Hepatocyte (in vitro differentiated cells): ENCODE measurements around the gene SKIC2. TPM values are rescaled to one million over a fixed set of nuclear protein-coding genes. Genes with fewer than 3 reads are reported as not detected.

Experiments used
- DNase-seq: peaks from one replicate; pipeline ENCODE4 v3.0.0-alpha.2; 2016; ENCODE audit warnings: low spot score
- H2AFZ ChIP-seq: fragments of 200-600 bp; sonication (generic); 2 replicates; pipeline ENCODE4 v1.6.0; 2016; ENCODE audit warnings: antibody characterized with exemption, mild to moderate bottlenecking
- H3K27ac ChIP-seq: fragments of 200-600 bp; sonication (generic); 2 replicates; pipeline ENCODE4 v1.5.1; 2016; ENCODE audit warnings: mild to moderate bottlenecking
- H3K27me3 ChIP-seq: fragments of 200-600 bp; sonication (generic); 2 replicates; pipeline ENCODE4 v1.6.1; 2016
- H3K36me3 ChIP-seq: fragments of 200-600 bp; sonication (generic); replicated peaks from 2 replicates; pipeline ENCODE4 v1.5.1; 2016; ENCODE audit warnings: low read depth; ENCODE audit not compliant: insufficient read depth
- H3K4me1 ChIP-seq: fragments of 200-600 bp; sonication (generic); 2 replicates; pipeline ENCODE4 v1.5.1; 2016; ENCODE audit warnings: mild to moderate bottlenecking, moderate library complexity; ENCODE audit not compliant: insufficient read depth
- H3K4me2 ChIP-seq: fragments of 200-600 bp; sonication (generic); 2 replicates; pipeline ENCODE4 v1.6.0; 2016
- H3K4me3 ChIP-seq: fragments of 200-600 bp; sonication (generic); 2 replicates; pipeline ENCODE4 v1.5.1; 2016; ENCODE audit warnings: mild to moderate bottlenecking
- H3K79me2 ChIP-seq: fragments of 200-600 bp; sonication (generic); 2 replicates; pipeline ENCODE4 v1.6.0; 2017; ENCODE audit warnings: mild to moderate bottlenecking
- H3K9me2 ChIP-seq: fragments of 200-600 bp; sonication (generic); replicated peaks from 2 replicates; pipeline ENCODE4 v1.6.0; 2017; ENCODE audit warnings: mild to moderate bottlenecking; ENCODE audit not compliant: insufficient read depth
- H3K9me3 ChIP-seq: fragments of 200-600 bp; sonication (generic); 2 replicates; pipeline ENCODE4 v1.5.1; 2016; ENCODE audit warnings: low read depth, mild to moderate bottlenecking
- H4K20me1 ChIP-seq: fragments of 200-600 bp; sonication (generic); 2 replicates; pipeline ENCODE4 v1.6.0; 2016; ENCODE audit warnings: mild to moderate bottlenecking; ENCODE audit not compliant: insufficient read depth, poor library complexity, severe bottlenecking
- EZH2 ChIP-seq: fragments of 200-600 bp; sonication (generic); IDR thresholded peaks from 2 replicates; pipeline ENCODE4 v1.6.1; 2016; ENCODE audit warnings: antibody characterized with exemption, mild to moderate bottlenecking, borderline replicate concordance
- EZH2phosphoT487 ChIP-seq: fragments of 200-600 bp; sonication (generic); IDR thresholded peaks from one replicate; pipeline ENCODE4 v1.6.1; 2018; ENCODE audit warnings: antibody characterized with exemption, mild to moderate bottlenecking, low read depth, moderate library complexity; ENCODE audit not compliant: unreplicated experiment, severe bottlenecking
- WGBS: methylation state at CpG from one replicate; pipeline ENCODE4 v1.1.6; 2016; ENCODE audit warnings: low lambda C conversion rate; ENCODE audit errors: missing lambda C conversion rate; 5-methylcytosine and 5-hydroxymethylcytosine counted together
- polyA plus RNA-seq: library from polyadenylated mRNA; unstranded; fragments of >200 nt; fragmentation: Nextera tagmentation; extraction: Ambion mirVana; gene quantifications from 2 replicates; pipeline ENCODE4 v1.2.1, GENCODE V29; 2016
- total RNA-seq: library from RNA; depleted of rRNA; stranded (reverse); fragments of >200 nt; gene quantifications from 2 replicates; pipeline ENCODE4 v1.2.3, GENCODE V29; 2014
- TF ChIP-seq, protein P1 (sequence below): fragments of 200-600 bp; sonication (generic); IDR thresholded peaks from 2 replicates; pipeline ENCODE4 v1.5.1; 2016; ENCODE audit warnings: antibody characterized with exemption, mild to moderate bottlenecking; ENCODE audit not compliant: poor library complexity

The SKIC2 gene
- total and polyA plus RNA-seq, 2 experiments from 2014 or later, result 53.2 to 64.3 TPM

DNA sequence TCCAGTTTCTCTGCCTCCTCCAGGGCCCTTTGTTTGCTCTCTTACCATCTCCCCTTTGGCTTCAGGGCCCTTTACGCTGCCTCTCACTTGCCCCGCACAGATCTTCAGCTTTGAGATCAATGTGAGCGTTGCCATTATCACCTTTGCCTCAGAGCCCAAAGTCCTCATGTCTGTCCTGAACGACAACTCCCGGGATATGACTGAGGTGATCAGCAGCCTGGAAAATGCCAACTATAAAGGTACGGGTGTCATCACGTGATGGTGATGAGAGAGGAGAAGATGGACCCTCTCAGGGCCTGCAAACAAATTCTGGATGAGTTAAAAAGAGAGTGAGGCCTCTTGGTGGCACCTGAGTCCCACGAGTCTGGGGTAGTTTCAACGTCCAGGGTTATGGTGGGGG, 23.2 kb upstream of the SKIC2 start:
- Histone ChIP-seq H3K36me3 (no peaks in the 10 kb centered on the region), H3K27ac (no peak overlapping the region), H3K4me2 (no peak overlapping the region), H3K4me1 (peaks cover 5% of the 10 kb centered on the region), H3K79me2 (no peaks in the 10 kb centered on the region), H3K9me3 (no peaks in the 10 kb centered on the region), H3K4me3 (no peak overlapping the region), H3K9me2 (no peaks in the 10 kb centered on the region), H2AFZ (no peak overlapping the region), H4K20me1 (no peaks in the 10 kb centered on the region), H3K27me3 (no peaks in the 10 kb centered on the region)
- no peak for DNase-seq
- WGBS, result 82% methylated on average over 9 of the region's 9 CpGs
- TF ChIP-seq EZH2phosphoT487 (no peak), EZH2 (no peak)
- TF ChIP-seq, protein P1, sequence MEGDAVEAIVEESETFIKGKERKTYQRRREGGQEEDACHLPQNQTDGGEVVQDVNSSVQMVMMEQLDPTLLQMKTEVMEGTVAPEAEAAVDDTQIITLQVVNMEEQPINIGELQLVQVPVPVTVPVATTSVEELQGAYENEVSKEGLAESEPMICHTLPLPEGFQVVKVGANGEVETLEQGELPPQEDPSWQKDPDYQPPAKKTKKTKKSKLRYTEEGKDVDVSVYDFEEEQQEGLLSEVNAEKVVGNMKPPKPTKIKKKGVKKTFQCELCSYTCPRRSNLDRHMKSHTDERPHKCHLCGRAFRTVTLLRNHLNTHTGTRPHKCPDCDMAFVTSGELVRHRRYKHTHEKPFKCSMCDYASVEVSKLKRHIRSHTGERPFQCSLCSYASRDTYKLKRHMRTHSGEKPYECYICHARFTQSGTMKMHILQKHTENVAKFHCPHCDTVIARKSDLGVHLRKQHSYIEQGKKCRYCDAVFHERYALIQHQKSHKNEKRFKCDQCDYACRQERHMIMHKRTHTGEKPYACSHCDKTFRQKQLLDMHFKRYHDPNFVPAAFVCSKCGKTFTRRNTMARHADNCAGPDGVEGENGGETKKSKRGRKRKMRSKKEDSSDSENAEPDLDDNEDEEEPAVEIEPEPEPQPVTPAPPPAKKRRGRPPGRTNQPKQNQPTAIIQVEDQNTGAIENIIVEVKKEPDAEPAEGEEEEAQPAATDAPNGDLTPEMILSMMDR, result no peak

DNA sequence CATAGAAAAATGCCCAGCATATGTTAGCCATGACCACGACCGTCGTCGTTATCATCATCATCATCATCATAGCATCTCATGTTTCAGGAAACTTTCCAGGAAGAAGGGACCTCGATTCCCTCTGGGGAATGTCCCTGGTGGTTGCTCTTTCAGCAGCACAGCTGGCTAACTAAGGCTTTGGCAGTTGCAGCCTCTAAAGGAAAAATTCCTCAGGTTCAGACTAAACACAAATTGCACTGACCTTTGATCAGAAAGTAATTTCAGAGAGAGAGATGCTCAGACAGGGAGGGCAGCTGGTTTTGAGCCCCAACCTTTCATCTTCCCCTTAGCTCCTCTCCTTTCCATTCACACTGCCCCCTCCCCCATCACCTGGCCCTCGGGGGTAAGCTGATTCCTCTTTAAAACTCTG, 18.7 kb upstream of the SKIC2 start:
- WGBS, result 15% methylated on average over 6 of the region's 6 CpGs
- Histone ChIP-seq H3K79me2 (no peaks in the 10 kb centered on the region), H3K9me2 (no peaks in the 10 kb centered on the region), H2AFZ (no peak overlapping the region), H3K4me3 (no peak overlapping the region), H3K4me1 (peaks cover 15% of the 10 kb centered on the region), H3K36me3 (no peaks in the 10 kb centered on the region), H3K4me2 (no peak overlapping the region), H3K27ac (peak overlapping the region; percentile 80), H4K20me1 (no peaks in the 10 kb centered on the region), H3K27me3 (no peaks in the 10 kb centered on the region), H3K9me3 (no peaks in the 10 kb centered on the region)
- peak; percentile 57 for DNase-seq
- no peak for TF ChIP-seq EZH2phosphoT487
- TF ChIP-seq, protein P1, result no peak
- no peak for TF ChIP-seq EZH2

DNA sequence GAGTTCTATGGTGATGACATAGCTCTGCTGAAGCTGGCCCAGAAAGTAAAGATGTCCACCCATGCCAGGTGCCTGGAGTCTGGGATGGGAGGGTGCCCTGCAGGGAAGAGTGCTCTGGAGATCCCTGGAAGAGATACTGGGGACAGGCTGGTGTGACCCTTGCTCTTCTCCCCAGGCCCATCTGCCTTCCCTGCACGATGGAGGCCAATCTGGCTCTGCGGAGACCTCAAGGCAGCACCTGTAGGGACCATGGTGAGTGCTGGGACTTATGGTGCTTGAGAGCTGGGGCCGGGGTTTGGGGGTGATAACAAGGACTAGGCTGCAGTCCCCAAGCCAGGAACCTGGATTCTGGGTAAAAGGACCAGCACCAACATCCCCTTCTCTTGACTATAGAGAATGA, 15.2 kb upstream of the SKIC2 start:
- H2AFZ ChIP-seq, result no peak overlapping the region
- no peaks in the 10 kb centered on the region for H4K20me1 ChIP-seq
- no peak overlapping the region for H3K27ac ChIP-seq
- H3K27me3 ChIP-seq, result no peaks in the 10 kb centered on the region
- 85% methylated on average over 3 of the region's 3 CpGs for WGBS
- no peaks in the 10 kb centered on the region for H3K36me3 ChIP-seq
- no peak for TF ChIP-seq EZH2
- TF ChIP-seq, protein P1, result no peak
- TF ChIP-seq EZH2phosphoT487, result no peak
- no peak for DNase-seq
- no peak overlapping the region for H3K4me3 ChIP-seq
- no peaks in the 10 kb centered on the region for H3K9me2 ChIP-seq
- H3K4me1 ChIP-seq, result peaks cover 23% of the 10 kb centered on the region
- no peak overlapping the region for H3K4me2 ChIP-seq
- H3K9me3 ChIP-seq, result no peaks in the 10 kb centered on the region
- peaks cover 4% of the 10 kb centered on the region for H3K79me2 ChIP-seq

DNA sequence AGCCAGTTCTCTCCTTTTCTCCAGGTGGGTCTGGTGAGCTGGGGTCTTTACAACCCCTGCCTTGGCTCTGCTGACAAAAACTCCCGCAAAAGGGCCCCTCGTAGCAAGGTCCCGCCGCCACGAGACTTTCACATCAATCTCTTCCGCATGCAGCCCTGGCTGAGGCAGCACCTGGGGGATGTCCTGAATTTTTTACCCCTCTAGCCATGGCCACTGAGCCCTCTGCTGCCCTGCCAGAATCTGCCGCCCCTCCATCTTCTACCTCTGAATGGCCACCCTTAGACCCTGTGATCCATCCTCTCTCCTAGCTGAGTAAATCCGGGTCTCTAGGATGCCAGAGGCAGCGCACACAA, 13.8 kb upstream of the SKIC2 start:
- Histone ChIP-seq H3K4me2 (peak overlapping the region; percentile 50), H3K36me3 (no peaks in the 10 kb centered on the region), H3K79me2 (peaks cover 4% of the 10 kb centered on the region), H3K9me2 (no peaks in the 10 kb centered on the region), H4K20me1 (no peaks in the 10 kb centered on the region), H3K27ac (peak overlapping the region; percentile 95), H3K9me3 (no peaks in the 10 kb centered on the region), H3K4me3 (no peak overlapping the region), H3K4me1 (peaks cover 23% of the 10 kb centered on the region), H2AFZ (no peak overlapping the region), H3K27me3 (no peaks in the 10 kb centered on the region)
- 87% methylated on average over 9 of the region's 9 CpGs for WGBS
- DNase-seq, result no peak
- TF ChIP-seq EZH2phosphoT487, result no peak
- TF ChIP-seq, protein P1, result no peak
- TF ChIP-seq EZH2, result no peak
